Measurements from ENCODE around the gene MAEL.

- no peak for TF ChIP-seq CTCF (IDR thresholded peaks at IDR 0.05; ENCODE audit: insufficient read depth, low read depth, low read length)
- TF ChIP-seq EZH2 (IDR thresholded peaks at IDR 0.05; ENCODE audit: insufficient read depth, low read length): no peak
Observed at GRCh38 chr1:167054531-167054930, 65.5 kb downstream of the MAEL start.

Measured in astrocyte (in vitro differentiated cells and primary cell).